Heart left ventricle (tissue), 13 donors: Measurements from ENCODE around the gene IL36A.

Experiments used
- POLR2A ChIP-seq, 2 donors: fragments of 450-650 bp; IDR thresholded peaks; one replicate each; pipeline ENCODE4 v1.6.1; 2017; ENCODE audit warnings: antibody characterized with exemption in 2 of 2, mild to moderate bottlenecking in 2 of 2, moderate library complexity in 2 of 2
- TF ChIP-seq, protein P1 (sequence below), 12 donors: fragments of 200-600 bp; sonication (generic) in 4 of 12; IDR thresholded peaks; one replicate each; pipeline versions ENCODE4 v1.5.0 to v1.8.0; 2018 to 2022; ENCODE audit warnings: antibody characterized with exemption in 12 of 12, mild to moderate bottlenecking in 5 of 12
- donor health status: ischemic (EF 13 %, LVEDD 7.1; RV severe dilation, severe dysfunction).
- donor health status: DM: no; HTN: yes; CAD: no.
- donor health status: DM: no; HTN: no; CAD: no.
- donor health status: ischemic (EF 25% LVEDD 6.9; RV normal size, moderate dysfunction).
- donor health status: ischemic (EF 25% LVEDD 5.7; RV mildly dilated, moderate dysfunction).
- donor health status: ischemic (EF 35%, LVEDD 5.7; RV mildly dilated, moderate dysfunction).
- donor health status: nonischemic (EF 11% LVEDD 7.7; RV severe dilation, severe dysfunction).
- donor health status: DM: yes; HTN: yes; CAD: no.
- donor health status: PGD.
- donor health status: ischemic (EF 29% LVEDD 5.4; RV normal size, mild dysfunction).
- donor health status: nonischemic (EF 23%, LVEDD 6.1; RV moderate dilation, normal function).

DNA sequence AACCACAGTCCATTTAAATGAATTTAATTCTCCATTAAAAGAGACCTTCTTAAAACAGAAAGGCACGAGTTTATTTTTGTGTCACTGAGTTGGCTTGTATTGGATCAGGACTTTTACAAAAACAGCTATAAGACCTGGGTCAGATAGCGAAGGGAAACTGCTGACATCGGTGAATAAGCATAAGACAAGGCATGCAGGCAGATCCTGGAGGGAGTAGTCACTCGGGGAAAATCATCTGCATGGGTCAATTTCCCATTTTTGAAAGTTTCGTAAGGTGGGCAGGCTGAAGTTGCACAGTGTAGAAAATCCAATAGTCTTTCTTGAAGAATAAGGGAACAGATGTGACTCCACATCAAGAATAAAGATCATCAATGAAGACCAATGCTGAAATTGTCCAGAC is 34.5 kb downstream of the IL36A start:
- TF ChIP-seq POLR2A (IDR thresholded peaks at IDR 0.05): no peak
- TF ChIP-seq, protein P1, sequence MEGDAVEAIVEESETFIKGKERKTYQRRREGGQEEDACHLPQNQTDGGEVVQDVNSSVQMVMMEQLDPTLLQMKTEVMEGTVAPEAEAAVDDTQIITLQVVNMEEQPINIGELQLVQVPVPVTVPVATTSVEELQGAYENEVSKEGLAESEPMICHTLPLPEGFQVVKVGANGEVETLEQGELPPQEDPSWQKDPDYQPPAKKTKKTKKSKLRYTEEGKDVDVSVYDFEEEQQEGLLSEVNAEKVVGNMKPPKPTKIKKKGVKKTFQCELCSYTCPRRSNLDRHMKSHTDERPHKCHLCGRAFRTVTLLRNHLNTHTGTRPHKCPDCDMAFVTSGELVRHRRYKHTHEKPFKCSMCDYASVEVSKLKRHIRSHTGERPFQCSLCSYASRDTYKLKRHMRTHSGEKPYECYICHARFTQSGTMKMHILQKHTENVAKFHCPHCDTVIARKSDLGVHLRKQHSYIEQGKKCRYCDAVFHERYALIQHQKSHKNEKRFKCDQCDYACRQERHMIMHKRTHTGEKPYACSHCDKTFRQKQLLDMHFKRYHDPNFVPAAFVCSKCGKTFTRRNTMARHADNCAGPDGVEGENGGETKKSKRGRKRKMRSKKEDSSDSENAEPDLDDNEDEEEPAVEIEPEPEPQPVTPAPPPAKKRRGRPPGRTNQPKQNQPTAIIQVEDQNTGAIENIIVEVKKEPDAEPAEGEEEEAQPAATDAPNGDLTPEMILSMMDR (IDR thresholded peaks at IDR 0.05): no peak
